ENCODE measurements around the gene SLC34A1.

SLC34A1 gene

DNA sequence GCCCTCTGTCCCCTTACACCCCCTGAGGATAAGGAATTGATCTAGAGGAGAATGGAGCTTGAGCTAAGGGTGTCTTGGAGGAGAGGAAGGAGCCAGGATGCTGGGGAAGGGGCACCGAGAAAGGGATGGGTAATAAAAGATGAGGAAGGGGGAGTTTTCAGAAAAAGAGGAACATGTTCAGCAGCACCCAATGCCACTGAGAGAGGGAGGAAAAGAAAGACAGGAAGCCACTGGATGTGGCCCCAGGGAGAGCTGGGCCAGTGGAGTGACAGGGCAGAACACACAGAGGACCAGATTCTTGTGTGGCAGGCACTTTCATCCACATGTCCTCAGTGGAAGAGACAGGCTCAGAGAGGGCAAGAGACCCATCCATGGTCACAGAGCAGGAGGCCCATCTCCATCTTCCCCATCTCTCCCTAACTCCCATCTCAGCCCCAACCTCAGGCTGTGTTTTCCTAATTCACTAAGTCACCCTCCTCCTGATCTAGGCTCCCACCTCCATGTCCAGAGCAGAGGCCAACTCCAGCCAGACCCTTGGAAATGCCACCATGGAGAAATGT, 9.1 kb downstream of the SLC34A1 start:
- no peaks in the 10 kb centered on the region for H3K9me3 ChIP-seq (ENCODE audit: insufficient read depth, low read depth, low read length)
- no peaks in the 10 kb centered on the region for H3K79me2 ChIP-seq (ENCODE audit: insufficient read depth, low read length)
- no peak overlapping the region for H2AFZ ChIP-seq (ENCODE audit: low read length)
- TF ChIP-seq EZH2phosphoT487 (IDR thresholded peaks at IDR 0.05; ENCODE audit: borderline replicate concordance) (no peak), CTCF (conservative IDR thresholded peaks at IDR 0.05; ENCODE audit: low read length) (no peak)
- H4K20me1 ChIP-seq (ENCODE audit: insufficient read depth, low read length, poor library complexity, severe bottlenecking), result no peaks in the 10 kb centered on the region
- H3K27me3 ChIP-seq (ENCODE audit: insufficient read depth, low read length, poor library complexity, severe bottlenecking), result no peaks in the 10 kb centered on the region
- H3K4me2 ChIP-seq (ENCODE audit: low read depth, low read length, poor library complexity, severe bottlenecking), result no peak overlapping the region
- H3K4me1 ChIP-seq (ENCODE audit: insufficient read depth, low read length, poor library complexity, severe bottlenecking), result peaks cover 19% of the 10 kb centered on the region
- H3F3A ChIP-seq (ENCODE audit: low read depth), result no peaks in the 10 kb centered on the region
- no peaks in the 10 kb centered on the region for H3K36me3 ChIP-seq (ENCODE audit: insufficient read depth, low read length)
- no peaks in the 10 kb centered on the region for H3K9me2 ChIP-seq (replicated peaks; ENCODE audit: low read depth, low read length)
- H3K9ac ChIP-seq (ENCODE audit: low read depth, low read length, poor library complexity, severe bottlenecking), result no peak overlapping the region
- H3K4me3 ChIP-seq (ENCODE audit: low read length, poor library complexity, severe bottlenecking), result no peak overlapping the region

- H3K4me2 ChIP-seq (ENCODE audit: low read depth, low read length, poor library complexity, severe bottlenecking), result no peak overlapping the region
- TF ChIP-seq CTCF (conservative IDR thresholded peaks at IDR 0.05; ENCODE audit: low read length) (no peak), EZH2phosphoT487 (IDR thresholded peaks at IDR 0.05; ENCODE audit: borderline replicate concordance) (no peak)
- H4K20me1 ChIP-seq (ENCODE audit: insufficient read depth, low read length, poor library complexity, severe bottlenecking), result no peaks in the 10 kb centered on the region
- H3K9me2 ChIP-seq (replicated peaks; ENCODE audit: low read depth, low read length), result no peaks in the 10 kb centered on the region
- peaks cover 16% of the 10 kb centered on the region for H3K4me1 ChIP-seq (ENCODE audit: insufficient read depth, low read length, poor library complexity, severe bottlenecking)
- no peak overlapping the region for H3K9ac ChIP-seq (ENCODE audit: low read depth, low read length, poor library complexity, severe bottlenecking)
- H3K27me3 ChIP-seq (ENCODE audit: insufficient read depth, low read length, poor library complexity, severe bottlenecking), result no peaks in the 10 kb centered on the region
- H3K36me3 ChIP-seq (ENCODE audit: insufficient read depth, low read length), result no peaks in the 10 kb centered on the region
- H3F3A ChIP-seq (ENCODE audit: low read depth), result no peaks in the 10 kb centered on the region
- H3K79me2 ChIP-seq (ENCODE audit: insufficient read depth, low read length), result no peaks in the 10 kb centered on the region
- no peak overlapping the region for H3K4me3 ChIP-seq (ENCODE audit: low read length, poor library complexity, severe bottlenecking)
- no peaks in the 10 kb centered on the region for H3K9me3 ChIP-seq (ENCODE audit: insufficient read depth, low read depth, low read length)
- no peak overlapping the region for H2AFZ ChIP-seq (ENCODE audit: low read length)
Measured at GRCh38 chr5:177393990-177394389, 9.8 kb downstream of the SLC34A1 start.

GRCh38 chr5:177396078-177396477, 11.8 kb downstream of the SLC34A1 start:
- Histone ChIP-seq H3F3A (ENCODE audit: low read depth) (no peaks in the 10 kb centered on the region), H3K4me3 (ENCODE audit: low read length, poor library complexity, severe bottlenecking) (no peak overlapping the region), H3K79me2 (ENCODE audit: insufficient read depth, low read length) (no peaks in the 10 kb centered on the region), H3K4me2 (ENCODE audit: low read depth, low read length, poor library complexity, severe bottlenecking) (no peak overlapping the region), H3K9me3 (ENCODE audit: insufficient read depth, low read depth, low read length) (no peaks in the 10 kb centered on the region), H3K4me1 (ENCODE audit: insufficient read depth, low read length, poor library complexity, severe bottlenecking) (peaks cover 2% of the 10 kb centered on the region), H4K20me1 (ENCODE audit: insufficient read depth, low read length, poor library complexity, severe bottlenecking) (no peaks in the 10 kb centered on the region), H3K36me3 (ENCODE audit: insufficient read depth, low read length) (no peaks in the 10 kb centered on the region), H3K27me3 (ENCODE audit: insufficient read depth, low read length, poor library complexity, severe bottlenecking) (no peaks in the 10 kb centered on the region), H3K9me2 (replicated peaks; ENCODE audit: low read depth, low read length) (no peaks in the 10 kb centered on the region), H3K9ac (ENCODE audit: low read depth, low read length, poor library complexity, severe bottlenecking) (no peak overlapping the region), H2AFZ (ENCODE audit: low read length) (no peak overlapping the region)
- TF ChIP-seq CTCF (conservative IDR thresholded peaks at IDR 0.05; ENCODE audit: low read length), result no peak
- no peak for TF ChIP-seq EZH2phosphoT487 (IDR thresholded peaks at IDR 0.05; ENCODE audit: borderline replicate concordance)

Measured in Loucy (cell line).